ENCODE data around the gene DCAF8L2.

Gene DCAF8L2

DNA sequence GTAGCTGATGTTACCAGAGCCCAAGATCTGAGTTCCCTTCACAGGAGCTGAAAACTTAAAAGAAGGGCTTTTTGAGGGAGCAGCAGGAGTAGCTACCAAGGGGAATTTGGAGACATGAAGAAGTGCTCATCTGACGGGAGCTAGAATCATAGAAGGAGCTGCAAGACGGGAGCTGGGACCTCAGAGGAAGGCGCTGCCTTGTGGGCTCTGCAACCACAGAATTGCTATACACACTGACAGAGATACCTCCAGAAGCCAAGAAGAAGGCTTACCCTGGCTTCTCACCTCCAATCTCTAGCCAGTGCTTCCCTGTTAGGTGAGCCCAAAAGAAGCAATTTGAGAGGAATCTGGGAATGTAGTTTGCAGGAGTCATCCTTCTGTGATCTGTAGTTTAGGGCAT is 35.9 kb downstream of the DCAF8L2 start:
- in situ Hi-C loops (cut with HindIII; ENCODE audit: low pct_ligation_motif_present, low sequenced_read_pairs): no loop called here
- no peak for TF ChIP-seq CTCF (IDR thresholded peaks at IDR 0.05; ENCODE audit: low read depth, low read length, missing control alignments)

GRCh38 chrX:27633328-27633727 is 43.2 kb downstream of the DCAF8L2 start:
- no peaks in the 10 kb centered on the region for H3K27me3 ChIP-seq (replicated peaks)
- DNase-seq: no peak
- H3K36me3 ChIP-seq (replicated peaks): no peaks in the 10 kb centered on the region
- TF ChIP-seq CTCF (IDR thresholded peaks at IDR 0.05; ENCODE audit: low read depth, low read length, missing control alignments): no peak
- H3K4me3 ChIP-seq (ENCODE audit: low read depth, low read length): no peak overlapping the region
- H3K27ac ChIP-seq: no peak overlapping the region
- in situ Hi-C loops (cut with HindIII; ENCODE audit: low pct_ligation_motif_present, low sequenced_read_pairs): no loop called here

More for the DNA sequence above, 35.9 kb downstream of the DCAF8L2 start:
- Histone ChIP-seq H3K27me3 (replicated peaks) (no peaks in the 10 kb centered on the region), H3K36me3 (replicated peaks) (no peaks in the 10 kb centered on the region), H3K27ac (no peak overlapping the region), H3K4me3 (ENCODE audit: low read depth, low read length) (no peak overlapping the region)
- no peak for DNase-seq

GRCh38 chrX:27656581-27656980 is 66.4 kb downstream of the DCAF8L2 start:
- no peak overlapping the region for H3K4me3 ChIP-seq (ENCODE audit: low read depth, low read length)
- no peak for TF ChIP-seq CTCF (IDR thresholded peaks at IDR 0.05; ENCODE audit: low read depth, low read length, missing control alignments)
- no peak overlapping the region for H3K27ac ChIP-seq
- no peaks in the 10 kb centered on the region for H3K36me3 ChIP-seq (replicated peaks)
- in situ Hi-C loops (cut with HindIII; ENCODE audit: low pct_ligation_motif_present, low sequenced_read_pairs): no loop called here
- no peaks in the 10 kb centered on the region for H3K27me3 ChIP-seq (replicated peaks)
- DNase-seq: no peak

GRCh38 chrX:27660878-27661277 is 70.7 kb downstream of the DCAF8L2 start:
- Histone ChIP-seq H3K27me3 (replicated peaks) (no peaks in the 10 kb centered on the region), H3K36me3 (replicated peaks) (no peaks in the 10 kb centered on the region), H3K4me3 (ENCODE audit: low read depth, low read length) (no peak overlapping the region), H3K27ac (no peak overlapping the region)
- in situ Hi-C loops (cut with HindIII; ENCODE audit: low pct_ligation_motif_present, low sequenced_read_pairs): no loop called here
- TF ChIP-seq CTCF (IDR thresholded peaks at IDR 0.05; ENCODE audit: low read depth, low read length, missing control alignments): no peak
- peak; percentile 34 for DNase-seq

- in situ Hi-C loops (cut with HindIII; ENCODE audit: low pct_ligation_motif_present, low sequenced_read_pairs): no loop called here
- Histone ChIP-seq H3K27me3 (replicated peaks) (no peaks in the 10 kb centered on the region), H3K36me3 (replicated peaks) (no peaks in the 10 kb centered on the region), H3K27ac (no peak overlapping the region), H3K4me3 (ENCODE audit: low read depth, low read length) (no peak overlapping the region)
- no peak for TF ChIP-seq CTCF (IDR thresholded peaks at IDR 0.05; ENCODE audit: low read depth, low read length, missing control alignments)
- no peak for DNase-seq
Observed at GRCh38 chrX:27671234-27671633, 81.1 kb downstream of the DCAF8L2 start.

DNA sequence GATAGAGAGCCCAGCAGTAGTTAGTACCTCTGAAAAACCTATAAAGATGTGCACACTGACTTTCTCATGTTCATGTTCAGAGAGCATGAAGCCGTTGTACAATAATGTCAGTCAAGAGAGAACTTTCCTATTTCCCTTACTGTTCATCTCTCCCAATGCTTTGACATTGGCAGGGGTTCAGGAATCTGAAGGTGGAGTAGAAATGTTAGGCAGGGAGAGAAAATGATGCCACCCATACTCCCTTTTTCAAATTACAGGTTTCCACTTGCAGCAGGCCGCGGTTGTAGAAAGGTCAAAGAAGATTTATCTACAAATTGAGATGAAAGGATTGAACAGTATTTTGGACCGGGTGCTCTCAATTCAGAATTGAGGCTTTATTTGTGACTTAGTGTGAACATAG is 84.3 kb downstream of the DCAF8L2 start:
- Histone ChIP-seq H3K27ac (no peak overlapping the region), H3K4me3 (ENCODE audit: low read depth, low read length) (no peak overlapping the region), H3K27me3 (replicated peaks) (no peaks in the 10 kb centered on the region), H3K36me3 (replicated peaks) (no peaks in the 10 kb centered on the region)
- DNase-seq: no peak
- no peak for TF ChIP-seq CTCF (IDR thresholded peaks at IDR 0.05; ENCODE audit: low read depth, low read length, missing control alignments)
- in situ Hi-C loops (cut with HindIII; ENCODE audit: low pct_ligation_motif_present, low sequenced_read_pairs): no loop called here

Measured in brain microvascular endothelial cell (primary cell).